Chondrocyte (in vitro differentiated cells): ENCODE data around the gene ASB18. TPM values are rescaled to one million over a fixed set of nuclear protein-coding genes. Genes with fewer than 3 reads are reported as not detected.

ENCODE experiments used
- DNase-seq: peaks from one replicate; pipeline ENCODE4 v3.0.0; 2021; ENCODE audit warnings: mixed read lengths, low spot score
- H3K27ac Mint-ChIP-seq: one replicate; pipeline ENCODE4 v1.8.0; 2021; ENCODE audit warnings: mild to moderate bottlenecking, moderate library complexity, mixed read lengths; ENCODE audit not compliant: unreplicated experiment
- H3K27me3 Mint-ChIP-seq: 2 replicates; pipeline ENCODE4 v1.8.0; 2021; ENCODE audit warnings: low read depth, mixed read lengths
- H3K36me3 Mint-ChIP-seq: 2 replicates; pipeline ENCODE4 v1.8.0; 2021; ENCODE audit warnings: low read depth, mixed read lengths
- H3K4me1 Mint-ChIP-seq: 2 replicates; pipeline ENCODE4 v1.8.0; 2021; ENCODE audit warnings: low read depth, mild to moderate bottlenecking, mixed read lengths
- H3K4me3 Mint-ChIP-seq: one replicate; pipeline ENCODE4 v1.8.0; 2021; ENCODE audit warnings: mild to moderate bottlenecking, moderate library complexity, mixed read lengths; ENCODE audit not compliant: unreplicated experiment
- H3K9me3 Mint-ChIP-seq: 2 replicates; pipeline ENCODE4 v1.8.0; 2021; ENCODE audit warnings: low read depth, mixed read lengths
- total RNA-seq: library from RNA; stranded (reverse); gene quantifications from 3 replicates; pipeline ENCODE4 v1.2.1, GENCODE V29; 2021
- TF ChIP-seq, protein P1 (sequence below): fragments of 200-600 bp; sonication (generic); IDR thresholded peaks from 2 replicates; pipeline ENCODE4 v1.5.0; 2021; ENCODE audit warnings: antibody characterized with exemption, mild to moderate bottlenecking, moderate library complexity

The ASB18 gene
- total RNA-seq, 1 donor from 2014 or later: not detected

DNA sequence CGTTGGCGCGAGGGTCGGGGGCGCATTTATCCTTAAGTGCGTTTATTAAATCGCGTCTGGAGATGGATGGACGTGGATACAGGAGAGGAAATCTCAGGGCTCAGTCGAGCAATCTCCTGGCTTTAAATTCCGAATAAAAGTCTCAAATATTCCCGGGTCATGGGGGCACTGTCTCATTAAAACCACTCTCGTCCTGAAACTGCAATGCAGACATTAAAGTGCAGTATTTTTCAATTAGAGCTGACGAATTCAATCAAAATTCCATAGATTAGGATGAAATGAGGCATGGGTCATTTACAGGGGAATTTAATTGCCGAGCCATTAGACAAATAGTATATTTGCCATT is 85.3 kb downstream of the ASB18 start:
- Mint-ChIP-seq H3K36me3 (no peaks in the 10 kb centered on the region), H3K27me3 (no peaks in the 10 kb centered on the region), H3K4me3 (peak overlapping the region; percentile 67), H3K4me1 (peaks cover 60% of the 10 kb centered on the region), H3K9me3 (no peaks in the 10 kb centered on the region), H3K27ac (peak overlapping the region; percentile 70)
- no peak for DNase-seq
- TF ChIP-seq, protein P1, sequence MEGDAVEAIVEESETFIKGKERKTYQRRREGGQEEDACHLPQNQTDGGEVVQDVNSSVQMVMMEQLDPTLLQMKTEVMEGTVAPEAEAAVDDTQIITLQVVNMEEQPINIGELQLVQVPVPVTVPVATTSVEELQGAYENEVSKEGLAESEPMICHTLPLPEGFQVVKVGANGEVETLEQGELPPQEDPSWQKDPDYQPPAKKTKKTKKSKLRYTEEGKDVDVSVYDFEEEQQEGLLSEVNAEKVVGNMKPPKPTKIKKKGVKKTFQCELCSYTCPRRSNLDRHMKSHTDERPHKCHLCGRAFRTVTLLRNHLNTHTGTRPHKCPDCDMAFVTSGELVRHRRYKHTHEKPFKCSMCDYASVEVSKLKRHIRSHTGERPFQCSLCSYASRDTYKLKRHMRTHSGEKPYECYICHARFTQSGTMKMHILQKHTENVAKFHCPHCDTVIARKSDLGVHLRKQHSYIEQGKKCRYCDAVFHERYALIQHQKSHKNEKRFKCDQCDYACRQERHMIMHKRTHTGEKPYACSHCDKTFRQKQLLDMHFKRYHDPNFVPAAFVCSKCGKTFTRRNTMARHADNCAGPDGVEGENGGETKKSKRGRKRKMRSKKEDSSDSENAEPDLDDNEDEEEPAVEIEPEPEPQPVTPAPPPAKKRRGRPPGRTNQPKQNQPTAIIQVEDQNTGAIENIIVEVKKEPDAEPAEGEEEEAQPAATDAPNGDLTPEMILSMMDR: no peak

DNA sequence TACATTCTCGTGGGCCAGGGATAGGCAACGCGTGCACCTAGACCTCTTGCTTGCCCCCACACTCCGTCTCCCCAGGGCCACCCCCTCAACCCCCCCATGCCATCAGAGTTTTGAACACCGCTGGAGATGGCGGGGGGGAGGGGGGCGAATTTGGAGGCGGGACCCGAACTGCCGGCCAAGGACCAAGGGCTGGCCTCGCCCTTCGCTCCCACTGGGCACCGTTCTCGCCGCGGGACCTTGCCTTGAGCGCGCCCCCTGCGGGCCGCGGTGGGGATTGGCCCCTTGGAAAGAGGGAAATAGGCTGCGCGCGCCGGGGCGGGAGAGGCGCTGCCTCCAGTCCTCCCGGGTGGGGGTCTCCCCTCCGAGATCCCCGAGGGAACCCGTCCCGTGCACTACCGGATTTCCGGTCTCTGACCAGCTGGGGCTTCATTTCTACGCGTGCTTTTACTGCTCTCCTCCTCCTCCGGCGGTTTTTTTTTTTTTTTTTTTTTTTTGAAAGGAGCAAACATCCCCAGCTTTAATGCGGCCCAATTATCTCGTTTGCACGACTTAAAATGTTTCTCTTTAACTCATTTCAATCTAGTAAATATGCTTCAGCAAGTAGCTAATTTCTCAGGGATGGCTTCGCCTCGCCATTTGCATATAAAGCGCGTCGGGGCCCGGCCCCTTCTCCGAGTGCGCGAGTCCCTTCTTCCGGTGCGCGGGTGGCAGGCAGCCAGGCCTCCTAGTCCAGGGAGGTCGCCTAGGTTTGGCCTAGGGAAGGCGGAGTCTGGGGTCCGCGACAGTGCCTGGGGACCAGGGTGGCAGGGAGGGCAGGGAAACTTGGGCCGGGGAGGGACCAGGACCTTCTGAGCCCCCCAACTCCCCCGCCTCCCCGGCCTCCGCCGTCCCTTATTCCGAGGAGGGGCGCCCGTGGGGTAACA is 86.0 kb downstream of the ASB18 start:
- TF ChIP-seq, protein P1: peak; percentile 92
- Mint-ChIP-seq H3K4me3 (peak overlapping the region; percentile 76), H3K27me3 (no peaks in the 10 kb centered on the region), H3K36me3 (no peaks in the 10 kb centered on the region), H3K4me1 (peaks cover 63% of the 10 kb centered on the region), H3K9me3 (no peaks in the 10 kb centered on the region), H3K27ac (peak overlapping the region; percentile 81)
- no peak for DNase-seq

DNA sequence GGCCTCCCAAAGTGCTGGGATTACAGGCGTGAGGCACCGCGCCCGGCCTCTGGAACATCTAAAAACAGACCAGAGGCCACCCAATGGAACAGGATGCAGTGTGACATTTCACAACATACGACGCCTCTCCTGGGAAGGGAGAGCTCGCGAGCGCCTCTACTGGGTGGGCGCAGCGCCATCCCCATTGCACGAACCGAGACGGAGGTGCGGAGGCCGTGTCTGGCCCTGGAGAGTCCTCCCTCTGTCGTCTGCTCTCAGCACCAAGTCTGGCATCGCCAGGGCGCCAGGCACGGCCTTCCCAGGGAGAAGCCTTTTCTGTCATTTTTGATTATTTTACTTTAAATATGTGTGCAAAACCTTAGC is 86.6 kb downstream of the ASB18 start:
- Mint-ChIP-seq H3K36me3 (no peaks in the 10 kb centered on the region), H3K4me1 (peaks cover 63% of the 10 kb centered on the region), H3K27ac (peak overlapping the region; percentile 81), H3K4me3 (peak overlapping the region; percentile 76), H3K9me3 (no peaks in the 10 kb centered on the region), H3K27me3 (no peaks in the 10 kb centered on the region)
- DNase-seq: no peak
- TF ChIP-seq, protein P1: no peak

DNA sequence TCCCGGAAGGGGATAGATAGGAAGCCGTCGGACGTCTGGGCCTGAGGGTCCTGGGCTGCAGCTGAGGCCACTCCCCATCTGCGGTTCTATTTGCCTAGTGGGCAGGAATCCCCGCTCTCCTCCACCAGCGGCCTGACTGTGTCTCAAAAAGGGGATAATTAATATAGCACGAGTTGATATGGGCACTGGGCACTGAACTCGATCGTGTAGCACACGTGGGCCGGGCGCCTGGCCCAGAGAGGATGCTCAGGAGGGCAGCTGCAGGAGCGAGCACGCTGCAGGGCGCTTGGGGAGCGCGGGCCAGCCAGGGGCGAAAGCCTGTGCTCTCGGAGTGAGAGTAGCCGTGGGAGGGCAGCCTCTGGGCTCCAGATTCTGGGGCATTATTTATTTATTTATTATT is 87.3 kb downstream of the ASB18 start:
- H3K27ac Mint-ChIP-seq: no peak overlapping the region
- H3K4me3 Mint-ChIP-seq: no peak overlapping the region
- no peaks in the 10 kb centered on the region for H3K27me3 Mint-ChIP-seq

DNA sequence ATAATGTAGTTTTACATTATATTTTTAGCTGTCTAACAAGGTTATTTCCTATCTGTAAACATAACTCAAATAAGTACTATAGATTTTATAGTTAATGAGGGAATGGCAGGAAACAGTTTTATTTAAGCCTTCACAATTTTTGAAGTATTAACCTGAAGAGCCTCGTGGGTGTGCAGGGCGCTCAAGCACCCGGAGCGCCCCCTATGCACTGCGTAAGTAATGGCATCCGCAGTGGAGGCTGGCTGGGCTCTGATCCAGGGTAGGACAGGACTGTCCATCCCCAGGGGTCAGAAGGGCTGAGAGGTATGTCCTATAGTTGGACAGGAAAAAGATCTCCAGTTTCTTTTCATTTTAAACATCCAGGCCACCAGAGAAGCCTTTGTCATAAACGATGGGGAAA is 87.8 kb downstream of the ASB18 start:
- Mint-ChIP-seq H3K4me3 (no peak overlapping the region), H3K36me3 (no peaks in the 10 kb centered on the region), H3K27ac (peak overlapping the region; percentile 91), H3K4me1 (peaks cover 72% of the 10 kb centered on the region), H3K9me3 (no peaks in the 10 kb centered on the region), H3K27me3 (no peaks in the 10 kb centered on the region)
- TF ChIP-seq, protein P1: peak; percentile 80
- DNase-seq: no peak

More for the DNA sequence above, 87.3 kb downstream of the ASB18 start:
- H3K4me1 Mint-ChIP-seq: peaks cover 68% of the 10 kb centered on the region
- H3K9me3 Mint-ChIP-seq: no peaks in the 10 kb centered on the region
- TF ChIP-seq, protein P1: no peak
- no peaks in the 10 kb centered on the region for H3K36me3 Mint-ChIP-seq
- no peak for DNase-seq
